Occipital lobe (tissue), 2 donors: ENCODE measurements around the gene CNMD. TPM values are rescaled to one million over a fixed set of nuclear protein-coding genes. Genes with fewer than 3 reads are reported as not detected.
A peak's percentile ranks its signal among the peaks of the same experiment; 100 is the strongest.

Experiments used
- DNase-seq: peaks from one replicate; lab custom pipeline; 2025; lab: John Stamatoyannopoulos, UW
- total RNA-seq: library from RNA; depleted of rRNA; stranded (reverse); fragments of >200 nt; gene quantifications from one replicate; pipeline ENCODE4 v1.2.3, GENCODE V29; 2014

CNMD gene
- 2.7 TPM for total RNA-seq

- DNase-seq: no peak
These were observed at the start of gene CNMD for GRCh38 chr13:52739468-52740071. Gene CNMD, minus strand, starts transcription at chr13:52739820. Its CDS starts 119 bp downstream, at chr13:52739701.

DNA sequence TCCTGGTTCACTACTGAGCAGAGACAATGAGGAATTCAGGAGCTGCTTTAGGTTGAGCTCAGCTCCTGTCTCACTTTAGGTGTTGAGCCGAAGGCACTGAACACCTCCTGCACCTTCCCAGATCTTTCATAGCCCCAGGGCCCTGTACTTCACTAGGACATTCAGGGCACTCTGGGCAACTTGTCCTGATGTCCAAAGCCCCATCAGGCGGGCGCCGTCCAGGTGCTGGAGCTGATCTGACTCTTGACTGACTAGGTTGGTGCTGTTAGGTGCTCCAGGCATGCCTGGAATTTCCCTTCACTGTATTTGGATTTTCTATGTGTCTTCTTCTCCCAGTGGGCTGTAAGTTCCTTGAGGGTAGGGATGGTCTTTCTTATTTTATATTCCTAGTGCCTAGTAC is 48.4 kb upstream of the CNMD start:
- no peak for DNase-seq

DNA sequence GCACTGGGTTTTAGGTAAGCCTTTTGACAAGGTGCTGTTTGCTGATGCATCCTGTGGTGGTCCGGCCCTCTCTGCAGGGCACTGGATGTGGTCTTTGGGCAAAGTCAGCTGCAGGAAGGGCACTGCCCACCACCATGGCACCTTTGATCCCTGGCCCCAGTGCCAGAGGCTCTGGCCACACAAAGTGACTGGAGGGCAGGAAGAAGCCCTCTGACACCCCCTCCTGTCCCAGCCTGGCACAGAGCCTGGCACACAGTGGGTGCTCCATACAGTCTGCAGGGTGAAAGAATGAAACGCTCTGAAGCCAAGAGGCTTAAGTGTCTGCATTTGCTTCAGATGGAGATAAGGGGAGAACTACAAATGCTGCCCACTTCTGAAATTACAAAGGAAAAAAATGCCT is 47.6 kb upstream of the CNMD start:
- no peak for DNase-seq

DNA sequence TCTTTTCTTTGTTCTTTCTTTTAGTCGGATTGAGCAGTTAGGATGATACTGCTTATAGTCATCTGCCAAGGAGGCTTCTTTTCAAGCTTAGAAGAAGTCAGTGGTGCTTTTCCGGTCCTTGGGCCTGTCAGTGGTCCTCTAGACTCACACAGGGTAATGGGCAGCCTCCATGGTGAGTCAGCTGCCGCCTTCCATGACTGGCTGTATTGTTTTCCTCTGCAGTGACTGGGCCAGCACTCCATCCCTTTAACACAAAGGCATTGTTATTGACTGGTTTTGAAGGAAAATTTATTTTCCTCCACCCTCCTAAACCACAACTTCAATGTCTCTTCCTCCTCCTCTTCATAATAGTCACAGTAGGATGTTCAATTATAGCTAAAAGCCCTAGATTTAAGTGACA is 47.1 kb upstream of the CNMD start:
- peak; percentile 17 for DNase-seq

DNA sequence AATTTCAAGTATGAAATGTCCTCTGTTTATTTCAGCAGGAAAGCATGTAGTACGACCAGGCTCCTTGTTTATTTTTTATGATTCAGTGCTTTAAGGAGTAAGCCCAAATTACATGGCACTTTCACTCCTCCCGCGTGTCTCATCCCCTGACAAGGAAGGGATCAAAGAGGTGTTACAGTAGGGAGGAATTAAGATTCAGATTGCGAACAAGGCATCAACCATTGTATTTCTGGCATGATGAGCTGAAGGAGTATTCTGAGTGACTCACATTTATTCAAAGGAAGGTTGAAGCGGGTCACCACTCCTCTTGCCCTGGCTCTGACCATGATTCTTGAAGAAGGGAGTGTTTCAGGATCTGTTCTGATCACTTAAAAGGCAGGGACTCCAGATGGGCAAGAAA is 46.1 kb upstream of the CNMD start:
- no peak for DNase-seq

DNA sequence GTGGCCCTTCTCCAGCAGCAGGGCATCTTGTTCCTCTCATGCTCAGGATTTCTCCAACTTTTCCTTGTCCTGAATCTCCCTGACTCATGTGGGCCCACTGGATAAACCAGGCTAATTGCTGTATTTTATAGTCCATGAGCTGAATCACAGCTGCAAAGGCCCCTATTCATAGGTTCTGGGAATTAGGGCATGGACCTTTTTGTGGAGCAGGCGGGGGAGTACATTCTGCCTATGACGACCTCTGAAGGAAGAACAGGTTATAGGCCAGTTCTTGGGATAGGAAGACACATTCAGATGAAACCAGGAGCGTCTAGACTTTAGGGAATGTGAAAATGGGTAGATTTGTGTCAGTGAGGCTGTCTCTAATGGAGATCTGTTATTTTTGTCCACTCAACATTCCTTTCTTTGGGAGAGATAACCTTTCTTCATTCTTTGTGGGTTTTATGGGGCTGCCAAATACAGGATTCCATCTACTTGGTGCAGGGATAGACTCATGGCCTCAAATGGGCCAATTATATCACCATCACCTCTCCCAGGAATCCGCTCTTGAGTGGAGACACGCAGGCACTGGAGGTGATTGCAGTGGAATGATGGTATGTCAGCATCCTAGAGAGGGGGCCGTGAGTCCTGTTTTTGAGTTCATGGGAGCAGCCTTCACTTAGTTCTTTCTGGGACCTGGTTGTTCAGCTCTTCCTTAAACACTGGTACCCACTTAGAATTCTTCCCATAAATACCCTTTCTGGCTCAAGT is 45.1 kb upstream of the CNMD start:
- no peak for DNase-seq

DNA sequence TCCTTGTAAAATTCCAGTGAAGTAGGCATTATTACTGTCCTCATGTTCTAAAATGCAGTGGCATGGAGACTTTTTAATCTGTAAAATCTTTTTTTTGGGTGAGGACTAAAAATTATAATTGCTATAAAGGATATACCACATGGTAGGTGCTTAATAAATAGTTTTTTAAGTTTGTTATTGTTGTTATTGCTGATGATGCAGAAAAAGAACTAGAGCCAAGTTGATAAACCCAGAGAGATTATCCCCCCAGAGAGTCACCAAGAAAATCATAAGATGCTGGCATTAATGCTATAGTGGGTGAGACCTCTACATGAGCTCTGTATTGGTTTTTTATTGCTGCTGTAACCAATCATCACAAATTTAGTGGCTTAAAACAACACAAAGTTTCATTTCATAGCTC is 44.3 kb upstream of the CNMD start:
- no peak for DNase-seq

- DNase-seq: no peak
These were observed 43.1 kb upstream of the CNMD start for GRCh38 chr13:52782471-52783448.

DNA sequence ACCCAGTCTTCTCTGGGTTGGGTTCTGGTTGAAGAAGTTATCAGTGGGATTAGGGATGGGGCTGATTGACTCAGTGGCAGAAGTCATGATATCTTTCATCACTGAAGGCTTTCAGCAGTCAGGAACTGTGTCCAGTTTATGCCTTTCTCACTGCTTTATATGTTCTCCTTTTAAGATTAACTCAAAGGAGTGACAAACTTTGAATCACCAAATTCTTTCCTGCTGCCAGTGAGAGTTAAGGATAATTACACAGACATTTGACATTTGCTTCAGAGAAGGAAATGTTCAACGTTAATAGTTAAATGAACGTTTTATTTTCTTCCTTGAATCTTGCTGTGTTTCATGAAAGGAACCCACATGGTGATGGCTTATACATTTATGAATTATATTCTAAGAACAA is 41.0 kb upstream of the CNMD start:
- DNase-seq: no peak

- DNase-seq: no peak
These were observed 40.5 kb upstream of the CNMD start for GRCh38 chr13:52780092-52780491.

DNA sequence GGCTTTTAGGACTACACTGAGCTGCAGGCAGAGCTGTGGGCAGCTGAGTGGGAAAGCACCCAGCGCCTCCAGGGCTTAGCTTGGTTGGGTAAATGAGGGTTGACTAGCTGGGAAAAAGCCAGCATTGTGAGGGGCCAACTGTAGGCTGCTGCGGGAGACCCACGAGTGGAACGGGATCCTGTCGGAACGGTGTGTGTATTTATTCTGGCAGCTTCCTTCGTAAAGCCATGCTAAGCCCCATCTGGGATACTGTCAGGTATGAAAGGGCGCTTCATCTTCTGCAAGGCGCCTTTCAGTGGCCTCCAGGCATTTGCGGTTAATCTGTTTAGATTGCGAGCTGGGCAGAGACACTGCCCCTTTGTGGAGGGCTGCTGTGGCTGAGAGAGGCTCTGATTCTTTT is 39.5 kb upstream of the CNMD start:
- no peak for DNase-seq

DNA sequence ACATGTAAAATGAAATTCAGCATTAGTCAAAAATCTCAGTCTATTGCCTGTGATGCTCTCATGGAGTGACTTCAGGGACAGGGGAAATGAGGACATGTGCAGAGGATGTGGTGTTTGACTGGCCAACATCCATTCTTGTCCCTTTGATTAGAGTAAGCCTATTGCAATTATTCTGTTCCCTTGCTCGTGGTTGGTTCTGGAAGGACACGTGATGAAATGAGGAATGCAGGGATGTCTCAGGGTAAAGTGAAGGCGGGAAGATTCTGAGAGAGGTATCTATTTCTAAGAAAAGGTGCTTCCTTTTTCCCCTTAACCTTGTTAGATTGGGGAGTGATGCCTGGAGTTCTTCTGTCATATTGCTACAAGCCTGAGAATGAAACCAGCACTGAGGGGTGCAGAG is 37.1 kb upstream of the CNMD start:
- no peak for DNase-seq

- no peak for DNase-seq
These were observed 35.9 kb upstream of the CNMD start for GRCh38 chr13:52775511-52775910.

- no peak for DNase-seq
These were observed 28.4 kb upstream of the CNMD start for GRCh38 chr13:52767949-52768516.

DNA sequence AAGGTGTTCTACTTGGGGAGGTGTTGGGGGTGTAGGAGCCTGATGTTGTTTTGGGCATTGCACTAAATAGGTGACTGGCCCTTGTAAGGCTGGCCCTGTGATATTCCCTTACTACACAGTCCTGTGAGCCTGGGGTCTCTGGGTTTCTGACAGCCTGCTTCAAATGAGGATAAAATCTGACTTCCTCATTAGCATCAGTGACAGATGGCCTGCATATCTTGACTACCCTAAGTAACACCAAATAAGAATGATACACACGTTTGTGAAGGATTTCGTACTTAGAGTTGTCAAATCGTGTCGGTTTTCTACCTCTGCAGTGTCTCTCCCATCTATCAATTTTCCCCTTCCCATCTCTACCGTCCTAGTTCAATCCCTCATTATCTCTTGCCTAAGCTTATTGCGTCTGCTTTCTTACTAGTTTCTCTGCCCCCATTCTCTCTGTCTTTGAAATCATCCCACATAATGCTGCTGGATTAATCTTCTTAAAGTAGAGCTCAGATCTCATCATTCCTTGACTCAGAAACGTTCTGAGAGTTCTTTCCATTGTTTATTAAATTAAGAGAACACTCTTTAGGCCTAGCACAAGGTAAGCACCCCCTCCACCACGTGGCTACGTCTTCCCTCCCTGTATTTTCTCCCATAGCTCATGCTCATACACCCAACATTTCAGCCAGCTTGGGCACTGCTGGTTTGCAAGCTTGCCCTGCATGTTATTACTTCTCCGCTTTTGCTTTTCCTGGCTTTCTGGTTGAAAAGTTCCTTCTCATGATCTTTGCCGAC is 26.2 kb upstream of the CNMD start:
- no peak for DNase-seq

DNA sequence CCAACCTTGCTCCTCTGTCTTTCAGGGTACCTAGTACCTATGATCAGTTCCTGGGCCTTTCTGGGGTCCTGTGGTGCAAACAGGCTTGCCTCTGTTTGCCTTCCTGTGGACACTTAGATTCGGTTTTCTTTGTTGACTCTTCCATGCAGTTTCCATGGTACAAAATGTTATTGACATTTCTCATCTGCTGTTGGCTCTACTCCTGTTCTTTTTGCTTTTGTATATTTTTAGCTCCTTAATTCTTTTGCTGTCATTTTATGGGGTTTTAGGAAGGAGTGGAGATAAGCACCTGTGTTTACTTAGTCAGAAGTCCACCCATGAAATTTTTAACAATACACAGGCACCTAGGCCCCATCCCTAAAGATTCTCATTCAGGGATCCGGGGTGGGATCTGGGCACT is 20.5 kb upstream of the CNMD start:
- DNase-seq: no peak

DNA sequence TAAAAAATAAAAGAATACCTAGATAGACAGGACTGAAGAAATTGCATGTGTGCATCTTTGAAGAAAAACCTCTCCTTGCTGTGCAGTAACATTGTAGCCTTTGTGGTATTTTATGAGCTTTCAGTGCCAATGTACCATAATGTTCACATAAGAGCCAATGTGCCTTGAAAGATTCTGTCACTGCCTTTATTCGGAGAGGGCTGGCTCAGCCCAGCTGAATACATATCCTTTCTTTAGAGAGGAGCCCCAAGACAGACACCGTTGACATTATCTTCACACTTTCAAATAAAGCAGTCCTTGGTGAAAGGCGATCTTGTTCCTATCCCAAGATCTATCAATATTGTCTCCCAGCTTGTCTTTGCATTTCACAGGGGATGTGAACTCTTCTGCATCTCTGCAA is 18.5 kb upstream of the CNMD start:
- DNase-seq: no peak

DNA sequence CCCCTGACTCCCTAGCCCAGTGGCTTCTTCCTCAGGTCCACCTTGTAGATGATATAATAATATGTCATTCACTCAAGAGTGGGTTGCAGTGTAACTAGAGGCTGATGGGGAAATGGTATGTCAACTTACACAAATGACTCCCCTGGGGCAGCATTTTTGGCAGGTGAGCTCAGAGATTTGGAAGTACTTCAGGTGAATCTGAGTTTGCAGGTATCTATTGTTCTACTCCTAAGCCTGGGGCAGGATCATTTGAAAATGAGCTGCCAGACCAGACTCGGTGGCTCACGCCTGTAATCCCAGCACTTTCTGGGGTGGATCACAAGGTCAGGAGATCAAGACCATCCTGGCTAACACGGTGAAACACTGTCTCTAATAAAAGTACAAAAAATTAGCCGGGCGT is 11.6 kb upstream of the CNMD start:
- no peak for DNase-seq

DNA sequence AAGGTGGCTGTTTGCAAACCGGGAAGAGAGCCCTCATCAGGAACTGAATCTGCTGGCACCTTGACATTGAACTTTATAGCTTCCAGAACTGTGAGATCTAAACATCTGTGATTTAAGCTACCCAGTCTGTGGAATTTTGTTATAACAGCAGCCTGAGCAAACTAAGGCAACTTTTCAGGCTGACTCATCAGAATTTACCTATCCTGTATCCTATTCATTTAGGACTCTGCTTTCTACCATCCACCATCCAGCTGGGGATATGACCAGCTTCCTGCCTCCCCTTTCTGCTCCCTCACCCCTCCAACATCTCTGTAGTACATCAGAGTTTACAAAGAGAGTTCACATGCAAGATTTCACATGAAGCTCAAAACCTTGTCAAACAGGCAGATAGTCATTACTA is 11.1 kb upstream of the CNMD start:
- no peak for DNase-seq

DNA sequence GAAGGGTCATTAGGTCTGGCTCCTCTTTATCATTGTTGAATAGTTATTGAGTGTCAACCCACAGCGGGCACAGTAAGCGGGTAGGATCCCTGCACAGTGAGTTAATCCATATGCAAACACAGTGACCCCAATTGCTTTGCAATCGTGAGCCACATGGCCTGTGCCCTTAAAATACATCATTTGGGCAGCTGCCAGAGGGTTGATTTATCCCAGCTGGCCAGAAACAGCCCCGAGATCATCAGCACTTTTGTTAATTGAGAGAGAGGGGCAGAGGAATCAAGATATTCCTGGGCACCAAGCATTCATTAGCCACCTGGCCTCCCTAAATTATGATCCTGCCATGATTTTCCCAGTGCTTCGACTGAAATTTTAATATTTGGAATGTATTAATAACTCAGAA is 9.8 kb upstream of the CNMD start:
- DNase-seq: no peak

GRCh38 chr13:52746141-52746540 is 6.5 kb upstream of the CNMD start:
- no peak for DNase-seq
